ENCODE measurements around the gene RBBP5.

DNA sequence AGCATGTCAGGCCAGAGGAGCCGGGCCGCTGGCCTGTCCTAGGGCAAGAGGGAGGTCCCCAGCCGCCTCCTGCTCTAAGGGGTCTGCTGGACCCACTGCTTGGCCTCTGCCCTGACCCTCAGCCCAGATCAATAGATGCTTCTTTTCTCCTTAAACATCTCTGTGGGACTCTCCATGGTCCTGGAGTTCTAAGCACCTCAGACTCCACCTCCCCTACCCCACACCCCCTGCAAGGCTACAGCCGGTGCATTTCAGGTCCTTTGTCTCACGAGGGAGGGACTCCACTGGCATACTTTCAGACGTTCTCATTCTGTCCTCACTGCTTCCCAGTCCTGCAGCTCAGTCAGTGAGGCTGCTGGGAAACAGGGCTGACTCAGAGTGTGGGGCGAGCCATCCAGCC lies 67.8 kb downstream of the RBBP5 start:
- TF ChIP-seq, protein P1, sequence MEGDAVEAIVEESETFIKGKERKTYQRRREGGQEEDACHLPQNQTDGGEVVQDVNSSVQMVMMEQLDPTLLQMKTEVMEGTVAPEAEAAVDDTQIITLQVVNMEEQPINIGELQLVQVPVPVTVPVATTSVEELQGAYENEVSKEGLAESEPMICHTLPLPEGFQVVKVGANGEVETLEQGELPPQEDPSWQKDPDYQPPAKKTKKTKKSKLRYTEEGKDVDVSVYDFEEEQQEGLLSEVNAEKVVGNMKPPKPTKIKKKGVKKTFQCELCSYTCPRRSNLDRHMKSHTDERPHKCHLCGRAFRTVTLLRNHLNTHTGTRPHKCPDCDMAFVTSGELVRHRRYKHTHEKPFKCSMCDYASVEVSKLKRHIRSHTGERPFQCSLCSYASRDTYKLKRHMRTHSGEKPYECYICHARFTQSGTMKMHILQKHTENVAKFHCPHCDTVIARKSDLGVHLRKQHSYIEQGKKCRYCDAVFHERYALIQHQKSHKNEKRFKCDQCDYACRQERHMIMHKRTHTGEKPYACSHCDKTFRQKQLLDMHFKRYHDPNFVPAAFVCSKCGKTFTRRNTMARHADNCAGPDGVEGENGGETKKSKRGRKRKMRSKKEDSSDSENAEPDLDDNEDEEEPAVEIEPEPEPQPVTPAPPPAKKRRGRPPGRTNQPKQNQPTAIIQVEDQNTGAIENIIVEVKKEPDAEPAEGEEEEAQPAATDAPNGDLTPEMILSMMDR (IDR thresholded peaks at IDR 0.05; ENCODE audit: poor library complexity, severe bottlenecking), result no peak
- no peak for TF ChIP-seq TAF1 (IDR thresholded peaks at IDR 0.05; ENCODE audit: low read depth)
- no peak for TF ChIP-seq POLR2AphosphoS5 (IDR thresholded peaks at IDR 0.05)

Measured in neural cell (in vitro differentiated cells).